Testis (tissue), 3 donors: ENCODE measurements around the gene TIAM2. TPM values are rescaled to one million over a fixed set of nuclear protein-coding genes. Genes with fewer than 3 reads are reported as not detected.

Source experiments
- DNase-seq: peaks from one replicate; pipeline ENCODE4 v3.0.0-alpha.2; 2019
- H3K27ac ChIP-seq, 2 donors: fragments of 200-600 bp; sonication (generic); one replicate each; pipeline ENCODE4 v1.5.1; 2019
- H3K27me3 ChIP-seq: fragments of 200-600 bp; sonication (generic); one replicate; pipeline ENCODE4 v1.5.1; 2019
- H3K36me3 ChIP-seq: fragments of 200-600 bp; sonication (generic); one replicate; pipeline ENCODE4 v1.5.1; 2017; ENCODE audit warnings: low read depth; ENCODE audit errors: missing control alignments
- H3K4me1 ChIP-seq: fragments of 200-600 bp; sonication (generic); one replicate; pipeline ENCODE4 v1.5.1; 2019
- H3K4me3 ChIP-seq, 2 donors: fragments of 200-600 bp; sonication (generic); one replicate each; pipeline ENCODE4 v1.5.1; 2017 to 2019
- H3K9me3 ChIP-seq: fragments of 200-600 bp; sonication (generic); one replicate; pipeline ENCODE4 v1.5.1; 2017
- CTCF ChIP-seq, 3 experiments: fragments of 450-650 bp in 2 of 3; fragments of 200-600 bp in 1 of 3; sonication (generic) in 1 of 3; IDR thresholded peaks; one replicate each; pipeline ENCODE4 v1.5.1; 2016 to 2019; ENCODE audit warnings: antibody characterized with exemption in 3 of 3, mild to moderate bottlenecking in 2 of 3, moderate library complexity in 1 of 3
- POLR2A ChIP-seq: fragments of 450-650 bp; IDR thresholded peaks from one replicate; pipeline ENCODE4 v1.6.1; 2017; ENCODE audit warnings: antibody characterized with exemption, mild to moderate bottlenecking, moderate library complexity
- whole genome bisulfite sequencing, 2 donors: methylation state at CpG; one replicate each; pipeline ENCODE4 v1.1.5; 2018; 5-methylcytosine and 5-hydroxymethylcytosine counted together
- intact Hi-C: fragments of 100-400 bp; cut with DNase I; formaldehyde crosslinking; loops from one replicate; pipeline ENCODE4 v1.15.1; 2023; ENCODE audit warnings: low total_unique reads
- polyA plus RNA-seq: library from polyadenylated mRNA; stranded (reverse); fragments of 350-450 nt; fragmentation: Illumina TruSeq; extraction: RNeasy Lipid Tissue Mini Kit (QIAGEN cat#74804); gene quantifications from one replicate; pipeline ENCODE4 v1.2.3, GENCODE V29; 2014; ENCODE audit warnings: low read depth, low replicate concordance; ENCODE audit not compliant: insufficient read depth
- total RNA-seq, 2 donors: library from RNA; depleted of rRNA; stranded (reverse); fragments of >200 nt; gene quantifications; one replicate each; pipeline ENCODE4 v1.2.3, GENCODE V29; 2016

TIAM2 gene
- total and polyA plus RNA-seq, 3 donors from 2014 or later: 22.7 to 43.8 (median 38.0) TPM

DNA sequence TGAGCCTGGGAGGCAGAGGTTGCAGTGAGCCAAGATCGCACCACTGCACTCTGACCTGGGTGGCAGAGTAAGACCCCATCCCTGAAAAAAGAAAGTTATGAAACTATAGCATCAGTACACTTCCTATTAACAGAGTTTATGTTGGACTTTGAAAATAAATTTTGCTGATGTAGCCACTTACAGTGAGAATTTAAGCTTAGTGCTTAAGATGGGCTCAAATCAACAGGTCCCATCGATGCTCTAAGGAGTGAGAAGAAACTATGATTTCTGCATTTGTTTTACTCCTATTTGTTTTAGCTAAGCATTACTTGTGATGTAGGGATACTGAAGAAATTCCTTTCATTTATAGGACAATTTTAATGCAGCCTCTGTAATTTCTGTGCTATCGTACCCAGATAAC is 175.4 kb downstream of the TIAM2 start:
- Histone ChIP-seq H3K27me3 (no peaks in the 10 kb centered on the region), H3K4me1 (no peaks in the 10 kb centered on the region), H3K27ac (no peak overlapping the region), H3K36me3 (no peaks in the 10 kb centered on the region), H3K9me3 (no peaks in the 10 kb centered on the region), H3K4me3 (no peak overlapping the region)
- 71 to 93% methylated on average over 3 of the region's 3 CpGs for WGBS, 2 donors
- intact Hi-C loops: loop anchor here (10.0 kb wide), 1 partner anchor 496 kb away; no protein-coding TSS in a partner anchor
- TF ChIP-seq POLR2A: no peak
- no peak for TF ChIP-seq CTCF (IDR thresholded peaks at IDR 0.05)
- no peak for DNase-seq

DNA sequence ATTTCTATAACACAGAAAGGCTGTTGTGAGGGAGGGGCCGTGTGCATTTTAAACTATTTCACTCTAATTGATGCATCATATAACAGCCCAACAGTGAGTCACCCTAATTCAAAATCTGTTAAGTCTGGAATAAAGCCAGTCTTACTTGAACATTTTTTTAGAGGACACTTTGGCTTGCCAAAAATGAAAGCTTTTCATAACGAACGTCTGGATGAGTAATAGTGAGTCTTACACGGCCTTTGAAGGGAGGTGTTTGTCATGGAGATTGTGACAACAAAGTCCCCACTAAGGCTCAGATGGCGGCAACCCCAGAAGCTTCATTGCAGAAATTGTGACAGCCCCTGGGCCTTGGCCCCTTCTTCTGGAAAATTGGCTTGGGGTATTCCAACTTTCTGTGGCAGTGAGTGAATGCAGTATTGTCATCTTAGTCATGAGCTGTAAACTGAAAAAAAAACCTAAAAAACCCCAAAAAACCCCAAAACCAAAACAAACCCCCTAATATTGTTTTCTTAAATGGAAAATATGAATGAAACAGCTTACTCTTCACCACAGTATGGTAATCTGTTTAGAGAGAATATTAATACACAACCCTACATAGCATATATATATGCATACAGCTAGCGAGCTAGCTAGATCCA is 176.1 kb downstream of the TIAM2 start:
- no peak for DNase-seq
- no peaks in the 10 kb centered on the region for H3K4me1 ChIP-seq
- H3K27me3 ChIP-seq: no peaks in the 10 kb centered on the region
- TF ChIP-seq POLR2A (no peak), CTCF (IDR thresholded peaks at IDR 0.05) (no peak)
- intact Hi-C loops: loop anchor here (10.0 kb wide), 1 partner anchor 496 kb away; no protein-coding TSS in a partner anchor
- no peak overlapping the region for H3K27ac ChIP-seq
- H3K9me3 ChIP-seq: no peaks in the 10 kb centered on the region
- H3K36me3 ChIP-seq: no peaks in the 10 kb centered on the region
- WGBS, 2 donors: 38 to 46% methylated on average over 6 of the region's 6 CpGs
- no peak overlapping the region for H3K4me3 ChIP-seq

- WGBS, 2 donors: 64 to 69% methylated on average over 7 of the region's 7 CpGs
- intact Hi-C loops: loop anchor here (10.0 kb wide), 1 partner anchor 497 kb away; no protein-coding TSS in a partner anchor
- TF ChIP-seq POLR2A: no peak
- TF ChIP-seq CTCF (IDR thresholded peaks at IDR 0.05): no peak
- no peaks in the 10 kb centered on the region for H3K4me1 ChIP-seq
- H3K9me3 ChIP-seq: no peaks in the 10 kb centered on the region
- no peak for DNase-seq
- no peak overlapping the region for H3K27ac ChIP-seq
- H3K27me3 ChIP-seq: no peaks in the 10 kb centered on the region
- no peaks in the 10 kb centered on the region for H3K36me3 ChIP-seq
- no peak overlapping the region for H3K4me3 ChIP-seq
Measured at GRCh38 chr6:155171747-155172449, 176.8 kb downstream of the TIAM2 start.

GRCh38 chr6:155173488-155173887 is 178.4 kb downstream of the TIAM2 start:
- H3K27me3 ChIP-seq: no peaks in the 10 kb centered on the region
- 90 to 91% methylated on average over 5 of the region's 5 CpGs for WGBS, 2 donors
- no peaks in the 10 kb centered on the region for H3K36me3 ChIP-seq
- no peaks in the 10 kb centered on the region for H3K4me1 ChIP-seq
- H3K4me3 ChIP-seq: no peak overlapping the region
- intact Hi-C loops: loop anchor here (10.0 kb wide), 1 partner anchor 499 kb away; no protein-coding TSS in a partner anchor
- no peak for DNase-seq
- H3K9me3 ChIP-seq: no peaks in the 10 kb centered on the region
- H3K27ac ChIP-seq: no peak overlapping the region
- no peak for TF ChIP-seq CTCF (IDR thresholded peaks at IDR 0.05)
- TF ChIP-seq POLR2A: no peak
